Activated T-helper 2 cell treated with anti-CD3 and anti-CD28 coated beads, Interferon-gamma antibody, Interleukin-2, Interleukin-4, amounts not matched to agents 10 μg/mL and 5 μg/mL and 100 μg/mL, durations not matched to agents 14 hours and 24 hours and 36 hours (primary cell): ENCODE data around the gene BICD1. TPM values are rescaled to one million over a fixed set of nuclear protein-coding genes. Genes with fewer than 3 reads are reported as not detected.

Experiments used
- DNase-seq: peaks from one replicate; pipeline ENCODE4 v3.0.0; 2021; ENCODE audit warnings: low spot score
- H3K27ac Mint-ChIP-seq: one replicate; pipeline ENCODE4 v1.8.0; 2021; ENCODE audit warnings: mixed read lengths
- H3K27me3 Mint-ChIP-seq: one replicate; pipeline ENCODE4 v1.8.0; 2021; ENCODE audit warnings: low read depth, mixed read lengths
- H3K36me3 Mint-ChIP-seq: one replicate; pipeline ENCODE4 v1.8.0; 2021; ENCODE audit warnings: low read depth, mixed read lengths
- H3K4me1 Mint-ChIP-seq: one replicate; pipeline ENCODE4 v1.8.0; 2021; ENCODE audit warnings: low read depth, mixed read lengths
- H3K4me3 Mint-ChIP-seq: one replicate; pipeline ENCODE4 v1.8.0; 2021; ENCODE audit warnings: low read depth, mild to moderate bottlenecking, moderate library complexity, mixed read lengths
- H3K9me3 Mint-ChIP-seq: one replicate; pipeline ENCODE4 v1.8.0; 2021; ENCODE audit warnings: mixed read lengths
- intact Hi-C: fragments of 100-400 bp; cut with micrococcal nuclease; formaldehyde crosslinking; loops from one replicate; pipeline ENCODE4 v1.15.1; 2023
- total RNA-seq: library from RNA; stranded (reverse); gene quantifications from 2 replicates; pipeline ENCODE4 v1.2.3, GENCODE V29; 2022

BICD1 gene
- total RNA-seq, 1 donor from 2014 or later = 8.0 TPM

DNA sequence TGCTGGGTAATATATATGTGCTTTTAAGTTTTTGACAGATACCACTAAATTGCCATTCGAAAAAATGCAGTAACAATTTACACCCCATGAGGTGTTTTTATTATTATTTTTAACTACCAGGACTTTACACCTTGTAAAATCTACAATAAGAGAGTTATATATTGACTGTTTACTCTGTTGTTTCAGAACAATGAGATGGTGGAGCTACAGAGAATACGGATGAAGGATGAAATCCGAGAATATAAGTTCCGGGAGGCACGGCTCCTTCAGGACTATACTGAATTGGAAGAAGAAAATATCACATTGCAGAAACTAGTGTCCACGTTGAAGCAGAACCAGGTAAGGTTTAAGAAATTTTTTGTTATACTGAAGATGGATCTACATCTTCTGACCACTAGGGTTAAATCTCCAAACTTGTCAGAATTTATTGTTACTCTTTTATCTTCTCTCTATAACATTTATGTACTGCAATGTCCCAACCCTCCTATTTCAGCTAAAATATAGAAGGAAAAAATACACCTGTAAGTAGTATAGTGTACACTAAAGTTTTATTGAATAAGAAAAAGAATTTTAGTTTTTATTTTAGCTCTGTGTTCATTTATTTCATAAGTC lies 187.3 kb downstream of the BICD1 start:
- Mint-ChIP-seq H3K4me1 (no peaks in the 10 kb centered on the region), H3K9me3 (no peaks in the 10 kb centered on the region), H3K27me3 (no peaks in the 10 kb centered on the region), H3K4me3 (no peak overlapping the region), H3K36me3 (no peaks in the 10 kb centered on the region), H3K27ac (no peak overlapping the region)
- intact Hi-C loops = no loop called here
- DNase-seq = no peak

GRCh38 chr12:32296567-32296966 lies 189.9 kb downstream of the BICD1 start:
- intact Hi-C loops = no loop called here
- Mint-ChIP-seq H3K27me3 (no peaks in the 10 kb centered on the region), H3K4me3 (no peak overlapping the region), H3K9me3 (no peaks in the 10 kb centered on the region), H3K27ac (no peak overlapping the region), H3K36me3 (no peaks in the 10 kb centered on the region), H3K4me1 (no peaks in the 10 kb centered on the region)
- no peak for DNase-seq

GRCh38 chr12:32298917-32299316 lies 192.3 kb downstream of the BICD1 start:
- no peak for DNase-seq
- intact Hi-C loops = no loop called here
- Mint-ChIP-seq H3K27ac (no peak overlapping the region), H3K36me3 (no peaks in the 10 kb centered on the region), H3K9me3 (no peaks in the 10 kb centered on the region), H3K4me1 (no peaks in the 10 kb centered on the region), H3K4me3 (no peak overlapping the region), H3K27me3 (no peaks in the 10 kb centered on the region)

DNA sequence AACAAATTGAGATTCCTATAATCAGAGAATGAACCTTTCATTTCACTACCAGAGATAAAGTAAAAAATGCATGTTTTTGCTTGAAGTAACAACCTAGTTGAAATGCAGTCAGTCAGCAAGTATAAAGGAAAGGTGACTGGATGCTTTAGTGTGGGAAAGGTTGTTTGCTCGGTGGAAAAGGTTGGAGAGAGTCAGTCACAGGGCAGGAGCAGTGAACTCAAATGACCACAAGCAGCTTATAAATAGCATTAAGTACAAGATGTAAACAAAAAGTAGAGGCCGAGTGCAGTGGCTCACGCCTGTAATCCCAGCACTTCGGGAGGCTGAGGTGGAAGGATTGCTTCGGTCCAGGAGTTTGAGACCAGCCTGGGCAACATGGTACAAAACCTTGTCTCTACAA lies 194.6 kb downstream of the BICD1 start:
- Mint-ChIP-seq H3K4me1 (no peaks in the 10 kb centered on the region), H3K4me3 (no peak overlapping the region), H3K36me3 (no peaks in the 10 kb centered on the region), H3K27ac (no peak overlapping the region), H3K9me3 (no peaks in the 10 kb centered on the region), H3K27me3 (no peaks in the 10 kb centered on the region)
- DNase-seq = no peak
- intact Hi-C loops = no loop called here

GRCh38 chr12:32302218-32303173 lies 195.8 kb downstream of the BICD1 start:
- no peaks in the 10 kb centered on the region for H3K9me3 Mint-ChIP-seq
- no peak overlapping the region for H3K27ac Mint-ChIP-seq
- H3K27me3 Mint-ChIP-seq = no peaks in the 10 kb centered on the region
- no peak overlapping the region for H3K4me3 Mint-ChIP-seq
- intact Hi-C loops = no loop called here
- no peaks in the 10 kb centered on the region for H3K36me3 Mint-ChIP-seq
- no peaks in the 10 kb centered on the region for H3K4me1 Mint-ChIP-seq
- no peak for DNase-seq

DNA sequence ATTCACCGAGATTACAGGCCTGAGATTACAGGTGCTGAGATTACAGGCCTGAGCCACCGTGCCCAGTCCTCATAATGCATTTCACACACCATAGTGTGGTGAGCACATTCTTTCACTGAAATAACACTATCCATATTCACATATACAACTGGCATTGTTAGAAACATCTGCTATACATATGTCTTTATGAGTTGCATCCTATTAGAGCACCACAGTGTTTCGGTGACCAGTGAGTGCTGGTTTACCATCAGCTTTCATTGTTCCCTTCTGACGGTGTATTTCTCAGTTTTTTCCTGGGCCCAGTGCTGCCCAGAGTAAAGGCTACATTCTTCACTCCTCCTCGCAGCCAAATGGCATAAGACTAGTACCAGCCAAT lies 196.5 kb downstream of the BICD1 start:
- Mint-ChIP-seq H3K4me3 (no peak overlapping the region), H3K36me3 (no peaks in the 10 kb centered on the region), H3K27me3 (no peaks in the 10 kb centered on the region), H3K4me1 (no peaks in the 10 kb centered on the region), H3K27ac (no peak overlapping the region), H3K9me3 (no peaks in the 10 kb centered on the region)
- intact Hi-C loops = no loop called here
- no peak for DNase-seq

DNA sequence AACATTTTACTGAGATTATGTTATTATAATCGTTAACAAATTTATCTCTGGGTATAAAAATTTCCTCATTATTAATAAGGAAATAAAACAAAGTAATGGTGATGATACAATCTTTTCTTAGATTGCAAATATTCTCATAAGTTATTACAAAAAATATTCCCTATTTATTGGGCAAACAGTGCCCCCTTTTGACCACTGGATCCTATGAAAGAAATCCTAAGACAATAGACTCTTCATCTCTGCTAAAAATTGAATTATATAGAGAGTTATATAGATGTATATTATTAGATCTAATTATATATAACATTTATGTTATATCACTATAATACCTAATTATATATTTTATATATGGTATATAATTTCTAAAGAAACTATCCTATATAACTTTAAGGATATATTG lies 198.5 kb downstream of the BICD1 start:
- H3K9me3 Mint-ChIP-seq = no peaks in the 10 kb centered on the region
- H3K4me1 Mint-ChIP-seq = no peaks in the 10 kb centered on the region
- no peak overlapping the region for H3K4me3 Mint-ChIP-seq
- intact Hi-C loops = loop anchor here (2.0 kb wide), 2 partner anchors 244 to 652 kb away; no protein-coding TSS in a partner anchor
- no peak overlapping the region for H3K27ac Mint-ChIP-seq
- H3K36me3 Mint-ChIP-seq = no peaks in the 10 kb centered on the region
- DNase-seq = no peak
- H3K27me3 Mint-ChIP-seq = no peaks in the 10 kb centered on the region

DNA sequence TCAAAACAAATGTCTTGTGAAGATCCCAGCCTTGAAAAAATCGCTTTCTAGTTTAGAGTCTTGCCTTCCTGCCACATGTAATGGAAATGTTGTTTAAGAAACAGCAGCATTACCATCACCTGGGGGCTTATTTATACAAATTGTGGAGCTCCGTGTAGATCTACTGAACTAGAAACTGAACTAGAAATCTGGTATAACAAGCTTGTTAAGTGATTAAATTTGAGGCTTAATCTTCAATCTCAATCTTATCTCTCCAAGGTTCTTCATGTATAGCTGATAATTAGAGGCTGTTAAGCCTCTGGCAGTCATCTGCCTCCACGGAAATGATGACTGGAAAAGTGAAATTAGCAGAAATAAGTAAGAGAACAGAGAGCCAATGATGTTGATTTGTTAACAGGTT lies 200.7 kb downstream of the BICD1 start:
- Mint-ChIP-seq H3K4me1 (peaks cover 2% of the 10 kb centered on the region), H3K27ac (no peak overlapping the region), H3K9me3 (no peaks in the 10 kb centered on the region), H3K36me3 (no peaks in the 10 kb centered on the region), H3K27me3 (no peaks in the 10 kb centered on the region), H3K4me3 (no peak overlapping the region)
- intact Hi-C loops = no loop called here
- DNase-seq = no peak

- Mint-ChIP-seq H3K36me3 (no peaks in the 10 kb centered on the region), H3K27me3 (peaks cover 5% of the 10 kb centered on the region), H3K4me3 (no peak overlapping the region), H3K9me3 (no peaks in the 10 kb centered on the region), H3K4me1 (peaks cover 2% of the 10 kb centered on the region), H3K27ac (no peak overlapping the region)
- intact Hi-C loops = no loop called here
- no peak for DNase-seq
Measured at GRCh38 chr12:32309811-32310736, 203.4 kb downstream of the BICD1 start.

DNA sequence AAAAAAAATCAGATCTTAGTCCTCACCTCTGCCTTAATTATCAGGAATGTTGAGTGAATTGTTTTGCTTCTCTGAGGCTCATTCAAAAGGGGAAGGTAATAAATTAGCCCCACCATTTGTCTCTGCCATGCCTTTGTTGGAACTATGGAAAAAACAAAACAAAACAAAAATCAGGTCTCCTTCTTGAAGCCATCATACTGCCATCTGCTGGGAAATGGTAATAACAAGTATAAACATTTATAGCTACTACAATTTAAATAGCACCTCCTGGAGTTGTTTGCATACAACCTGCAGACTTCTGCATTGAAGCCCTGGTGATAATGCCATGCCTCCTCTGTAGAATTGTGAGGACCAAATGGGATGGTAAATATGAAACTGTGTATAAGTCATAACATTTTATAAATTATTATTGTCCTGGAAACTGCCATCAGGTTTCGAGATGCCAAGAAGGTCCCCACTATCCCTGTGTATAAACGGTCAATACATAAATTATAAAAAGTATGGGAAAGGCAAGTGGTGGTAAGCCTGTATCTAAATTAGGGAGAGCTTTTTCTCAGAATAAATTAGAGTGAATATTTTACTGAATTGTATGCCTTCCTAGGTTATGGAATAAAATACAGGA lies 205.5 kb downstream of the BICD1 start:
- intact Hi-C loops = loop anchor here (1.0 to 2.0 kb wide), 4 partner anchors 252 to 659 kb away; partner anchors contain the start of gene RESF1
- Mint-ChIP-seq H3K27ac (no peak overlapping the region), H3K36me3 (no peaks in the 10 kb centered on the region), H3K27me3 (peaks cover 5% of the 10 kb centered on the region), H3K9me3 (no peaks in the 10 kb centered on the region), H3K4me3 (no peak overlapping the region), H3K4me1 (peaks cover 2% of the 10 kb centered on the region)
- no peak for DNase-seq

DNA sequence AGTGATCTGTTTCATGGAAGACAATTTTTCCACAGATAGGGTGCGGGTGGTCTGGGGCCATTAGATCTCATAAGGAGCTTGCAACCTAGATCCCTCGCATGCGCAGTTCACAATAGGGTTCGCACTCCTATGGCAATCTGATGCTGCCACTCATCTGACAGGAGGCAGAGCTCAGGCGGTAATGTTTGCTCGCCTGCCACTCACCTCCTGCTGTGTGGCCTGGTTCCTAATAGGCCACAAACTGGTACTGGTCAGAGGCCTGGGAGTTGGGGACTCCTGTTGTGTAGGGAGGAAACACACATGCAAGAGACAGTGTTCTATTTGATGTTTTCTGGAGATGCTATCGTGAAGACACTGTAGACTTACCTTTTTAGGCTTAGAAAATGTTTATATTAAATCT lies 215.7 kb downstream of the BICD1 start:
- no peaks in the 10 kb centered on the region for H3K36me3 Mint-ChIP-seq
- DNase-seq = no peak
- intact Hi-C loops = no loop called here
- H3K9me3 Mint-ChIP-seq = no peaks in the 10 kb centered on the region
- no peak overlapping the region for H3K27ac Mint-ChIP-seq
- H3K4me3 Mint-ChIP-seq = no peak overlapping the region
- H3K4me1 Mint-ChIP-seq = no peaks in the 10 kb centered on the region
- H3K27me3 Mint-ChIP-seq = no peaks in the 10 kb centered on the region

- H3K4me3 Mint-ChIP-seq = no peak overlapping the region
- intact Hi-C loops = no loop called here
- peaks cover 5% of the 10 kb centered on the region for H3K4me1 Mint-ChIP-seq
Measured at GRCh38 chr12:32331133-32331532, 224.5 kb downstream of the BICD1 start.

More at GRCh38 chr12:32331133-32331532, 224.5 kb downstream of the BICD1 start:
- no peaks in the 10 kb centered on the region for H3K36me3 Mint-ChIP-seq
- H3K27ac Mint-ChIP-seq = no peak overlapping the region
- no peak for DNase-seq
- H3K27me3 Mint-ChIP-seq = no peaks in the 10 kb centered on the region
- H3K9me3 Mint-ChIP-seq = no peaks in the 10 kb centered on the region
